ENCODE data around the gene TM9SF1.

TM9SF1 gene

DNA sequence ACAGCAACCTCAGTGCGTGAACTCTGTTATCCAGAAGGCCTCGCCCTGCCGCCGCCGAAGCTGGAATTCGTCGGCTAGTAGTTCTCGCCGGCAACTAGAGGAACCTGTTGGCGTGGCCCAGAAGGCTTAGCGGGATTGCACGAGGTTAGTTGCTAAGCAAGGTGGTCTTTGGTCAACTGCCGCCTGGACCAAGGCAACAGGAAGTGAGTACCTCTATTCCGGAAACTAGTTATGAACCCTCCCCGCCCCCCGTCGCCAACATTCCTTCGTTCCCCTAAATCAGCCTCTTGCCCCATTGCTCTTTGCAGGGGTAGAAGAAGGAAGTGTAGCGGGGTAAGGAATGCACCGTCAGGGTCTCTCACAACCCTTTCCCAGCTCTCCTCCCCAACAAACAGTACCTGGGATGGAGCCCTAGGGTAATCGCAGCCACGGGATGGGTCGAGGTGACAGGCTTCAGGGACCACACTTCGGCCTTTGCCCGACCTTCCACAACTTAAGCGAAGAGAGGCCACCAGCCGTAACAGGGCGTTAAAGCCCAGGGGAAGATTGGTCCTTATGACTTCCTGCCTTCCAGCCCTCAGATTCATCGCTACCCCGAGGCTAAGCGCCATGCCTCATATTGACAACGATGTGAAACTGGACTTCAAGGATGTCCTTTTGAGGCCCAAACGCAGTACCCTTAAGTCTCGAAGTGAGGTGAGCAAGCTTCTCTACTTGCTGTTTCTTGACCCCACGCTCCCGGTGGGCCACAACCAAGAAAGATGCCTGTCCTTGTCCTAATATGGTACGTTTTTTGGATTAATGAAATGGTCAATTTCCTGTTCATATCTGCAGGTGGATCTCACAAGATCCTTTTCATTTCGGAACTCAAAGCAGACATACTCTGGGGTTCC is 37.6 kb upstream of the TM9SF1 start, which contains the start of gene GMPR2:
Gene GMPR2 (plus strand): TSS at position 285 of the 893 bp plus-strand sequence. CDS start 325 bp downstream, at position 610.
- TF ChIP-seq, protein P1, sequence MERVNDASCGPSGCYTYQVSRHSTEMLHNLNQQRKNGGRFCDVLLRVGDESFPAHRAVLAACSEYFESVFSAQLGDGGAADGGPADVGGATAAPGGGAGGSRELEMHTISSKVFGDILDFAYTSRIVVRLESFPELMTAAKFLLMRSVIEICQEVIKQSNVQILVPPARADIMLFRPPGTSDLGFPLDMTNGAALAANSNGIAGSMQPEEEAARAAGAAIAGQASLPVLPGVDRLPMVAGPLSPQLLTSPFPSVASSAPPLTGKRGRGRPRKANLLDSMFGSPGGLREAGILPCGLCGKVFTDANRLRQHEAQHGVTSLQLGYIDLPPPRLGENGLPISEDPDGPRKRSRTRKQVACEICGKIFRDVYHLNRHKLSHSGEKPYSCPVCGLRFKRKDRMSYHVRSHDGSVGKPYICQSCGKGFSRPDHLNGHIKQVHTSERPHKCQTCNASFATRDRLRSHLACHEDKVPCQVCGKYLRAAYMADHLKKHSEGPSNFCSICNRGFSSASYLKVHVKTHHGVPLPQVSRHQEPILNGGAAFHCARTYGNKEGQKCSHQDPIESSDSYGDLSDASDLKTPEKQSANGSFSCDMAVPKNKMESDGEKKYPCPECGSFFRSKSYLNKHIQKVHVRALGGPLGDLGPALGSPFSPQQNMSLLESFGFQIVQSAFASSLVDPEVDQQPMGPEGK (CRISPR knock-in tag; IDR thresholded peaks at IDR 0.05; ENCODE audit: borderline replicate concordance) = no peak
- no peak for TF ChIP-seq ESRRG (CRISPR knock-in tag; IDR thresholded peaks at IDR 0.05)
- TF ChIP-seq ZFP30 (CRISPR knock-in tag; IDR thresholded peaks at IDR 0.05) = no peak
- TF ChIP-seq PPARA (CRISPR knock-in tag; IDR thresholded peaks at IDR 0.05; ENCODE audit: borderline replicate concordance) = no peak
- no peak for TF ChIP-seq ZFP3 (CRISPR knock-in tag; IDR thresholded peaks at IDR 0.05)
- TF ChIP-seq TOX (CRISPR knock-in tag; IDR thresholded peaks at IDR 0.05; ENCODE audit: borderline replicate concordance) = no peak
- no peak for TF ChIP-seq ZNF70 (CRISPR knock-in tag; IDR thresholded peaks at IDR 0.05)
- TF ChIP-seq, protein P2, sequence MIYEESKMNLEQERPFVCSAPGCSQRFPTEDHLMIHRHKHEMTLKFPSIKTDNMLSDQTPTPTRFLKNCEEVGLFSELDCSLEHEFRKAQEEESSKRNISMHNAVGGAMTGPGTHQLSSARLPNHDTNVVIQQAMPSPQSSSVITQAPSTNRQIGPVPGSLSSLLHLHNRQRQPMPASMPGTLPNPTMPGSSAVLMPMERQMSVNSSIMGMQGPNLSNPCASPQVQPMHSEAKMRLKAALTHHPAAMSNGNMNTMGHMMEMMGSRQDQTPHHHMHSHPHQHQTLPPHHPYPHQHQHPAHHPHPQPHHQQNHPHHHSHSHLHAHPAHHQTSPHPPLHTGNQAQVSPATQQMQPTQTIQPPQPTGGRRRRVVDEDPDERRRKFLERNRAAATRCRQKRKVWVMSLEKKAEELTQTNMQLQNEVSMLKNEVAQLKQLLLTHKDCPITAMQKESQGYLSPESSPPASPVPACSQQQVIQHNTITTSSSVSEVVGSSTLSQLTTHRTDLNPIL (CRISPR knock-in tag; IDR thresholded peaks at IDR 0.05; ENCODE audit: low read depth) = no peak
- TF ChIP-seq BACH2 (CRISPR knock-in tag; IDR thresholded peaks at IDR 0.05; ENCODE audit: borderline replicate concordance) = no peak
- TF ChIP-seq, protein P3, sequence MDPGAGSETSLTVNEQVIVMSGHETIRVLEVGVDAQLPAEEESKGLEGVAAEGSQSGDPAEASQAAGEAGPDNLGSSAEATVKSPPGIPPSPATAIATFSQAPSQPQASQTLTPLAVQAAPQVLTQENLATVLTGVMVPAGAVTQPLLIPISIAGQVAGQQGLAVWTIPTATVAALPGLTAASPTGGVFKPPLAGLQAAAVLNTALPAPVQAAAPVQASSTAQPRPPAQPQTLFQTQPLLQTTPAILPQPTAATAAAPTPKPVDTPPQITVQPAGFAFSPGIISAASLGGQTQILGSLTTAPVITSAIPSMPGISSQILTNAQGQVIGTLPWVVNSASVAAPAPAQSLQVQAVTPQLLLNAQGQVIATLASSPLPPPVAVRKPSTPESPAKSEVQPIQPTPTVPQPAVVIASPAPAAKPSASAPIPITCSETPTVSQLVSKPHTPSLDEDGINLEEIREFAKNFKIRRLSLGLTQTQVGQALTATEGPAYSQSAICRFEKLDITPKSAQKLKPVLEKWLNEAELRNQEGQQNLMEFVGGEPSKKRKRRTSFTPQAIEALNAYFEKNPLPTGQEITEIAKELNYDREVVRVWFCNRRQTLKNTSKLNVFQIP (CRISPR knock-in tag; IDR thresholded peaks at IDR 0.05; ENCODE audit: borderline replicate concordance, low read depth) = no peak
- TF ChIP-seq TCF4 (CRISPR knock-in tag; IDR thresholded peaks at IDR 0.05; ENCODE audit: borderline replicate concordance) = no peak
- no peak for TF ChIP-seq RARB (CRISPR knock-in tag; IDR thresholded peaks at IDR 0.05)
- ATAC-seq = peak; percentile 76

DNA sequence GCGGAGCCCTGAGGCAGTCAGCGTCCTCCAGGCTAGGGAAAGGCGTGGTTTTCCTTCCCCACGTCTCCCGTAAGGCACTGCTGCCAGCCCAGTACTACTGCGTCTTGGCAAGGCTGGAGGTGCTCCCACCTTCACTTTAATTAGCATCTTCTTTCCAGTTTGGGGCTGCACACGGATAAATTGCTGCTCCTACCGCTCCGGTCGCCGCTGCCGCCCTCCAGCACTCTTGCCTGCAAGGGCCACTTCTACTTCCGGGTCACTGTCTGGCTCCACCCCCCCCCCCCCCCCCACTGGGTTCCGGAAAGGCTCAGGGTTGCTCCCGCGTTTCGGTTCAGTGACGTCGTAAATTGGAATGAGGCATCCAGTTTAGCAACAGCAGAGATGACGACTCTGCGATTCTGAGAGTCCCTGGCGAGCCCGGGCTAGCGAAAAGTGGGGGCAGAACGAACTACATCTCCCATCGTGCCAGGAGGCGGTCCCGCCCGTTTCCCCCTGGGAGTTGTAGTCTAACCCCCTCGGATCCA is 36.9 kb upstream of the TM9SF1 start, which contains the start of gene NEDD8:
Gene NEDD8 (minus strand): TSS at position 247 of the 524 bp plus-strand sequence. CDS start 100 bp downstream, at position 147.
- peak; percentile 89 for ATAC-seq

DNA sequence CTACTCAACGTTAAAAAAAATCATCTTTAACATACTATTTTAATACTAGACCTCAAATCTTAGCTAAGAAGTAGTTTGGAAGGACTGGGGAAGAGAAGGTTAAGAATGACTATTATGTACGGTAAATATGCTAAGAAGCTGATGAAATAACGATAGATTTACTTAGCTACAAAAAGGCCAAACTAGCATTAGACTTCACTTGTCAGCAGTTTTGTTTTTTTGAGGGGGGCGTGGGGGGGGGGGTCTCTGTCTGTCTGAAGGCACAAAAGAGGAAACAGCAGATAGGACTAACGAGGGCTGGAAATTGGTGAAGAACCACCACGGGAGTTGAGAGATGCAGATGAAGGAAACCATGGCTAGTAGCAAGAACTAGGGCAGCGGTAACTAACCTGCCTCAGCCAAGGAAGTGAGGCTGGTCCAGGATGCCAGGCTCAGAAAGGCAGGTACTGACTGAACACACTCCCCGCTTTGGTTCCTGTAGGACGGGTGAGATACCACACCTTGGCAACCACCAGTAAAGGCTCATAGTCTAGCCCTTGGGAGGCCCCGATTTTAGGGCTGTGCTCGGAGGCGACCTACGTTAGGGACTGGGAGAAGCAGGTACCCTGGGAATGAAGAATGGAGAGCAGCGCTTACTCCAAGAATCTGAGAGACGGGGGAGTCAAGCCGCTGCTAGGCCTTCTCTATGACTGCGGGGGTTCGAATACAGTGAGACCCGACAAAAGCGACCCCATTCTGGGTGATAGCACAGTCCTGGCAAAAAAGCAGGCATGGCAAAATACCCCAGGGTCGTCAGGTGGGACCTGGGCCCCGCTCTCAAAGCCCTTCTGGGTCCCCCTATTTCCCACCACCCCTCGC is 36.3 kb upstream of the TM9SF1 start:
- ATAC-seq = peak; percentile 12
- no peak for TF ChIP-seq GLIS3 (CRISPR knock-in tag; IDR thresholded peaks at IDR 0.05)
- no peak for TF ChIP-seq ZNF70 (CRISPR knock-in tag; IDR thresholded peaks at IDR 0.05)
- TF ChIP-seq, protein P3 (CRISPR knock-in tag; IDR thresholded peaks at IDR 0.05; ENCODE audit: borderline replicate concordance, low read depth) = no peak
- TF ChIP-seq RARB (CRISPR knock-in tag; IDR thresholded peaks at IDR 0.05) = no peak
- TF ChIP-seq OSR1 (CRISPR knock-in tag; IDR thresholded peaks at IDR 0.05) = no peak
- no peak for TF ChIP-seq SNAI2 (CRISPR knock-in tag; IDR thresholded peaks at IDR 0.05)
- no peak for TF ChIP-seq ZFP3 (CRISPR knock-in tag; IDR thresholded peaks at IDR 0.05)

More for the DNA sequence above, 36.9 kb upstream of the TM9SF1 start, which contains the start of gene NEDD8:
- TF ChIP-seq, protein P4, sequence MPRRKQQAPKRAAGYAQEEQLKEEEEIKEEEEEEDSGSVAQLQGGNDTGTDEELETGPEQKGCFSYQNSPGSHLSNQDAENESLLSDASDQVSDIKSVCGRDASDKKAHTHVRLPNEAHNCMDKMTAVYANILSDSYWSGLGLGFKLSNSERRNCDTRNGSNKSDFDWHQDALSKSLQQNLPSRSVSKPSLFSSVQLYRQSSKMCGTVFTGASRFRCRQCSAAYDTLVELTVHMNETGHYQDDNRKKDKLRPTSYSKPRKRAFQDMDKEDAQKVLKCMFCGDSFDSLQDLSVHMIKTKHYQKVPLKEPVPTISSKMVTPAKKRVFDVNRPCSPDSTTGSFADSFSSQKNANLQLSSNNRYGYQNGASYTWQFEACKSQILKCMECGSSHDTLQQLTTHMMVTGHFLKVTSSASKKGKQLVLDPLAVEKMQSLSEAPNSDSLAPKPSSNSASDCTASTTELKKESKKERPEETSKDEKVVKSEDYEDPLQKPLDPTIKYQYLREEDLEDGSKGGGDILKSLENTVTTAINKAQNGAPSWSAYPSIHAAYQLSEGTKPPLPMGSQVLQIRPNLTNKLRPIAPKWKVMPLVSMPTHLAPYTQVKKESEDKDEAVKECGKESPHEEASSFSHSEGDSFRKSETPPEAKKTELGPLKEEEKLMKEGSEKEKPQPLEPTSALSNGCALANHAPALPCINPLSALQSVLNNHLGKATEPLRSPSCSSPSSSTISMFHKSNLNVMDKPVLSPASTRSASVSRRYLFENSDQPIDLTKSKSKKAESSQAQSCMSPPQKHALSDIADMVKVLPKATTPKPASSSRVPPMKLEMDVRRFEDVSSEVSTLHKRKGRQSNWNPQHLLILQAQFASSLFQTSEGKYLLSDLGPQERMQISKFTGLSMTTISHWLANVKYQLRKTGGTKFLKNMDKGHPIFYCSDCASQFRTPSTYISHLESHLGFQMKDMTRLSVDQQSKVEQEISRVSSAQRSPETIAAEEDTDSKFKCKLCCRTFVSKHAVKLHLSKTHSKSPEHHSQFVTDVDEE (CRISPR knock-in tag; IDR thresholded peaks at IDR 0.05) = no peak
- no peak for TF ChIP-seq ZFP3 (CRISPR knock-in tag; IDR thresholded peaks at IDR 0.05)
- no peak for TF ChIP-seq ESRRG (CRISPR knock-in tag; IDR thresholded peaks at IDR 0.05)
- no peak for TF ChIP-seq ISL1 (CRISPR knock-in tag; IDR thresholded peaks at IDR 0.05)
- TF ChIP-seq ARNTL (CRISPR knock-in tag; IDR thresholded peaks at IDR 0.05; ENCODE audit: borderline replicate concordance, low read depth) = no peak
- no peak for TF ChIP-seq TCF4 (CRISPR knock-in tag; IDR thresholded peaks at IDR 0.05; ENCODE audit: borderline replicate concordance)
- TF ChIP-seq OSR1 (CRISPR knock-in tag; IDR thresholded peaks at IDR 0.05) = no peak
